Measurements from ENCODE around the gene KCNJ15. TPM values are rescaled to one million over a fixed set of nuclear protein-coding genes. Genes with fewer than 3 reads are reported as not detected.
A peak's percentile ranks its signal among the peaks of the same experiment; 100 is the strongest.

Gene KCNJ15
- total RNA-seq, 1 donor from 2014 or later = 2.2 TPM

GRCh38 chr21:38312822-38313221 is 56.0 kb downstream of the KCNJ15 start:
- H3K4me1 Mint-ChIP-seq (ENCODE audit: low read depth, unreplicated experiment) = peaks cover 35% of the 10 kb centered on the region
- no peak for FAIRE-seq
- no peak overlapping the region for H3K27ac Mint-ChIP-seq (ENCODE audit: unreplicated experiment)
- no peak overlapping the region for H3K4me3 Mint-ChIP-seq (ENCODE audit: unreplicated experiment)
- no peak overlapping the region for H3K27ac ChIP-seq (ENCODE audit: low read depth, low read length)
- TF ChIP-seq CTCF (IDR thresholded peaks at IDR 0.05; ENCODE audit: insufficient read depth, low read depth, low read length) = no peak
- no peak for TF ChIP-seq EZH2 (IDR thresholded peaks at IDR 0.05; ENCODE audit: insufficient read depth, low read length)
- peaks cover 2% of the 10 kb centered on the region for H3K9me3 Mint-ChIP-seq (ENCODE audit: unreplicated experiment)
- no peaks in the 10 kb centered on the region for H3K27me3 ChIP-seq (ENCODE audit: insufficient read depth, low read length)
- H3K4me2 ChIP-seq (ENCODE audit: low read length) = no peak overlapping the region
- no peaks in the 10 kb centered on the region for H3K36me3 Mint-ChIP-seq (ENCODE audit: low read depth, unreplicated experiment)
- H3K9me3 ChIP-seq (ENCODE audit: insufficient read depth, low read depth, low read length) = no peaks in the 10 kb centered on the region
- H3K4me1 ChIP-seq (ENCODE audit: insufficient read depth, low read length) = no peaks in the 10 kb centered on the region
- no peak overlapping the region for H3K4me3 ChIP-seq (ENCODE audit: insufficient read depth, low read depth, low read length)
- no peak overlapping the region for H3K9ac ChIP-seq (ENCODE audit: low read length)
- no peak overlapping the region for H2AFZ ChIP-seq (ENCODE audit: low read depth, low read length)
- H3K27me3 Mint-ChIP-seq (ENCODE audit: low read depth, unreplicated experiment) = no peaks in the 10 kb centered on the region
- no peaks in the 10 kb centered on the region for H3K36me3 ChIP-seq (ENCODE audit: insufficient read depth, low read length)
- H3K79me2 ChIP-seq (ENCODE audit: insufficient read depth, low read length) = no peaks in the 10 kb centered on the region
- no peak for DNase-seq (ENCODE audit: low read depth)
- H4K20me1 ChIP-seq (ENCODE audit: insufficient read depth, low read length) = no peaks in the 10 kb centered on the region

GRCh38 chr21:38314558-38314957 is 57.8 kb downstream of the KCNJ15 start:
- Histone ChIP-seq H3K9ac (ENCODE audit: low read length) (no peak overlapping the region), H3K27me3 (ENCODE audit: insufficient read depth, low read length) (no peaks in the 10 kb centered on the region), H3K4me3 (ENCODE audit: insufficient read depth, low read depth, low read length) (no peak overlapping the region), H3K27ac (ENCODE audit: low read depth, low read length) (no peak overlapping the region), H4K20me1 (ENCODE audit: insufficient read depth, low read length) (no peaks in the 10 kb centered on the region), H3K79me2 (ENCODE audit: insufficient read depth, low read length) (no peaks in the 10 kb centered on the region), H3K4me2 (ENCODE audit: low read length) (no peak overlapping the region), H2AFZ (ENCODE audit: low read depth, low read length) (no peak overlapping the region), H3K36me3 (ENCODE audit: insufficient read depth, low read length) (no peaks in the 10 kb centered on the region), H3K9me3 (ENCODE audit: insufficient read depth, low read depth, low read length) (no peaks in the 10 kb centered on the region), H3K4me1 (ENCODE audit: insufficient read depth, low read length) (peaks cover 3% of the 10 kb centered on the region)
- Mint-ChIP-seq H3K27ac (ENCODE audit: unreplicated experiment) (no peak overlapping the region), H3K27me3 (ENCODE audit: low read depth, unreplicated experiment) (no peaks in the 10 kb centered on the region), H3K4me1 (ENCODE audit: low read depth, unreplicated experiment) (peaks cover 31% of the 10 kb centered on the region), H3K9me3 (ENCODE audit: unreplicated experiment) (peaks cover 2% of the 10 kb centered on the region), H3K4me3 (ENCODE audit: unreplicated experiment) (no peak overlapping the region), H3K36me3 (ENCODE audit: low read depth, unreplicated experiment) (no peaks in the 10 kb centered on the region)
- DNase-seq (ENCODE audit: low read depth) = no peak
- TF ChIP-seq CTCF (IDR thresholded peaks at IDR 0.05; ENCODE audit: insufficient read depth, low read depth, low read length) (no peak), EZH2 (IDR thresholded peaks at IDR 0.05; ENCODE audit: insufficient read depth, low read length) (no peak)
- no peak for FAIRE-seq

DNA sequence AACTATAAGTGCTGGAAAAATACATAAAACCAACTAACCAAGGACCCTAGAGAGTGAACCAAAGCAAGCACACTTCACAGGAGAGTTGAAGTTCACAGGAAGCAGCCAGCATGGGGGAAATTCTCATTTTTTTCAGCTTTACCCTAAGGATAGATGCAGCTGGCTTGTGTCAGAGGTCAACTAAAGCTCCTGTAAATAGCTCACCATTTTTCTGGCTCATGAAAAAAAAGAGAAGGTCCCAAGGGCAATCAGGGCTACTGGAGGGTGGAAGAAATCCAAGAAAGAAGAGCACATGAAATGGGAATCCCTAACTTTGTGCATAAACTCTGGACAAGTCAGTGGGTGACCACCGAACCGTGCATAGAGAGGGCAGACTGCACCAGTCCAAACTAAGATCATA is 58.3 kb downstream of the KCNJ15 start:
- Histone ChIP-seq H3K79me2 (ENCODE audit: insufficient read depth, low read length) (no peaks in the 10 kb centered on the region), H3K4me2 (ENCODE audit: low read length) (no peak overlapping the region), H3K27me3 (ENCODE audit: insufficient read depth, low read length) (no peaks in the 10 kb centered on the region), H3K9me3 (ENCODE audit: insufficient read depth, low read depth, low read length) (no peaks in the 10 kb centered on the region), H3K36me3 (ENCODE audit: insufficient read depth, low read length) (no peaks in the 10 kb centered on the region), H2AFZ (ENCODE audit: low read depth, low read length) (no peak overlapping the region), H4K20me1 (ENCODE audit: insufficient read depth, low read length) (no peaks in the 10 kb centered on the region), H3K4me1 (ENCODE audit: insufficient read depth, low read length) (peaks cover 4% of the 10 kb centered on the region), H3K27ac (ENCODE audit: low read depth, low read length) (no peak overlapping the region), H3K9ac (ENCODE audit: low read length) (no peak overlapping the region), H3K4me3 (ENCODE audit: insufficient read depth, low read depth, low read length) (no peak overlapping the region)
- H3K27me3 Mint-ChIP-seq (ENCODE audit: low read depth, unreplicated experiment) = no peaks in the 10 kb centered on the region
- DNase-seq (ENCODE audit: low read depth) (no peak), FAIRE-seq (no peak)
- no peaks in the 10 kb centered on the region for H3K36me3 Mint-ChIP-seq (ENCODE audit: low read depth, unreplicated experiment)
- peak overlapping the region; percentile 16 for H3K27ac Mint-ChIP-seq (ENCODE audit: unreplicated experiment)
- TF ChIP-seq EZH2 (IDR thresholded peaks at IDR 0.05; ENCODE audit: insufficient read depth, low read length) (no peak), CTCF (IDR thresholded peaks at IDR 0.05; ENCODE audit: insufficient read depth, low read depth, low read length) (no peak)
- H3K4me1 Mint-ChIP-seq (ENCODE audit: low read depth, unreplicated experiment) = peaks cover 31% of the 10 kb centered on the region
- H3K4me3 Mint-ChIP-seq (ENCODE audit: unreplicated experiment) = no peak overlapping the region
- peaks cover 2% of the 10 kb centered on the region for H3K9me3 Mint-ChIP-seq (ENCODE audit: unreplicated experiment)

Measured in astrocyte (in vitro differentiated cells and primary cell).